Skeletal muscle cell (primary cell): ENCODE results near the gene COMMD4.

Experiments used
- DNase-seq: peaks from one replicate; pipeline ENCODE4 v3.0.0-alpha.2; 2010; ENCODE audit warnings: low read depth
- H3K4me3 ChIP-seq: 2 replicates; pipeline ENCODE4 v1.5.1; 2011; ENCODE audit warnings: low read depth, mild to moderate bottlenecking, control low read depth, low read length, moderate library complexity

COMMD4 gene

DNA sequence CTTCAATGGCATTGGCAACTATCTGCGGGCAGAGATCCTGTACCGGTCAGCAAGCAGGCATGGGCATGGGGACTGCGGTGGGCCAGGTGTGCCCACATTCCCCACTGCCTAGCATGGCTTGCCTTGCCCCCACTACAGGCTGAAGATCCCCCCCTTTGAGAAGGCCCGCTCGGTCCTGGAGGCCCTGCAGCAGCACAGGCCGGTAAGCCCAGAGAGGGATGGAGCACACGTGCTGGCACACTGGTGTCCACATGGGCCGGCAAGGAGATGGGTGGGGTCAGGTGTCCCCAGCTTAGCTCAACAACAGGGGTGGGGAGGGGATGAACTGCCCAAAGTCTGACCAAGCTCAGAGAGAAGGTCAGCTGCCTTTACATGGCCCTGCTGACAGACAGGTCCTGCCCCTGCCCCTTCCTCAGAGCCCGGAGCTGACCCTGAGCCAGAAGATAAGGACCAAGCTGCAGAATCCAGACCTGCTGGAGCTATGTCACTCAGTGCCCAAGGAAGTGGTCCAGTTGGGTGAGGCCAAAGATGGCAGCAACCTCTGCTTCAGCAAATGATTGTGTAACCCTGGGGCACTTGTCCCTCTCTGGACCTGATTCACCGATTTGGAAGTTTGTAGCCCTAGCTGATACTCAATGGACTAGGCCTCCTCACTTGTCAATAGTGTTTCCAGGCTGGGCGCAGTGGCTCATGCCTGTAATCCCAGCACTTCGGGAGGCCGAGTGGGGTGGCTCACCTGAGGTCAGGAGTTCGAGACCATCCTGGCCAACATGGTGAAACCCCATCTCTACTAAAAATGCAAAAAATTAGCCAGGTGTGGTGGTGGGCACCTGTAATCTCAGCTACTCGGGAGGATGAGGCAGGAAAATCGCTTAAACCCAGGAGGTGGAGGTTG lies 16.6 kb downstream of the COMMD4 start:
- DNase-seq, result no peak
- no peak overlapping the region for H3K4me3 ChIP-seq

DNA sequence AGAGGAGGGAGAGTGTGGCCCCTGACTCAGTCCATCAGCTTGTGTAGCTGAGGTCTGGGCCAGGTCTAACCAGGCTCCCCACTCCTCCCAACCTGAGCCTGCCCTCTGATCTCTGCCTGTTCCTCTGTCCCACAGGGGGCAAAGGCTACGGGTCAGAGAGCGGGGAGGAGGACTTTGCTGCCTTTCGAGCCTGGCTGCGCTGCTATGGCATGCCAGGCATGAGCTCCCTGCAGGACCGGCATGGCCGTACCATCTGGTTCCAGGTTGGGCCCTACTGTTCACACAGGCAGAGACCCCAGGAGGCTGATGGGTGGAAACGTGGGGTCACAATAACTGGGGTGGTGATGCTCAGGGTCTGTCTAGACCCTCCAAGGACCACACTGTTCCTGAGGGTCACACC lies 17.7 kb downstream of the COMMD4 start:
- no peak overlapping the region for H3K4me3 ChIP-seq
- DNase-seq, result no peak

DNA sequence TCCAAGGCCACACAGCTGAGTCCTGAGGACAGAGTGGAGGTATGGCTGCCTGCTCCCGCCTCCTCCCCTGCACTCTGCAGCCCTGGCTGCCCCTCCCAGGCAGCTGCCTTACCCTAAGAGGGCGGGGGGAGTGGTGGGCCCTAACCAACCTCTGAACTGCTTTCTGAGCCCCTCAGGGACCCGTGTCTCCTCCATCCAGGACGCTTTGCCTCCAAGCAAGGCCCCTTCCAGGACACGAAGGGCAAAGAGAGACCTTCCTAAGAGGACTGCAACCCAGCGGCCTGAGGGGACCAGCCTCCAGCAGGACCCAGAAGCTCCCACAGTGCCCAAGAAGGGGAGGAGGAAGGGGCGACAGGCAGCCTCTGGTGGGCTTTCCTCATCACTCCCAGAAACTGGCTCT lies 18.6 kb downstream of the COMMD4 start:
- DNase-seq, result no peak

DNA sequence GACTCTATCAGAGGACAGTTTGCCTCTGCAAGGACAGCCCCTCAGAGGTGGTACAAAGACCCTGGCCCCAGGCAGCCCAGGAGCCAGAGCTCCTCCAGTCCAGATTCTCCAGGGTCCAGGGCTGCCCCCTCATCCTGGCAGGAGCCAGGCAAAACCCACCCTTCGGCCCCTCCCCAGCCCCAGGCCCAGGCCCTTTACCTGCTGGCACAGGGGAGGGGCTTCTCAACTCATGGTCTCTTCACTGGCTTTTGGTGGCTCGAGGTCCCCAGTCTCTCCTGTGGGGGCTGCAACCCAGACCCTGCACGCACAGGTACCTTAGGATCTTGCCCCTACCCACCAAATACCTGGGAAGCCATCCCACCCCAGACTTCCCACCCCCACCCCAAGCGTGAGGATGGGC lies 19.5 kb downstream of the COMMD4 start:
- no peak for DNase-seq

More for the DNA sequence above, 18.6 kb downstream of the COMMD4 start:
- H3K4me3 ChIP-seq, result no peak overlapping the region

DNA sequence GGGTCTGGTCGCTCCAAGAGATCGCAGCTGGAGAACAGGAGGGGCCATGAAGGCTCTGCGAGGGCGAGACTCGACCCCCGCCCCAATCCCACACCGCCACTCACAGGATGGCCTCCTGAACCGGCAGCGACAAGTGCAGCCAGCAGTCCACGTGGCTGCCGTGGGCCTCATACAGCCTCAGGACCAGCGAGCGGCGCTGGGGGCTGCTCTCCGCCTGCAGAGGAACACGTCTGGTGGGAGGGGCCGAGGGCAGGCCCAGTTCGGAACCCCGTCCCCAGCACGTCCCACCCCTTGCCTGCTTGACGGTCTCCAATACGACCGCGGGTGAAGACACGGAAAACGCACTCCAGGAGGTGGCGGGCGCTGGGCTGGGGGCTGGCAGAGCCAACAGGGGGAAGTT lies 20.1 kb downstream of the COMMD4 start:
- H3K4me3 ChIP-seq, result no peak overlapping the region

More for the DNA sequence above, 19.5 kb downstream of the COMMD4 start:
- no peak overlapping the region for H3K4me3 ChIP-seq

DNA sequence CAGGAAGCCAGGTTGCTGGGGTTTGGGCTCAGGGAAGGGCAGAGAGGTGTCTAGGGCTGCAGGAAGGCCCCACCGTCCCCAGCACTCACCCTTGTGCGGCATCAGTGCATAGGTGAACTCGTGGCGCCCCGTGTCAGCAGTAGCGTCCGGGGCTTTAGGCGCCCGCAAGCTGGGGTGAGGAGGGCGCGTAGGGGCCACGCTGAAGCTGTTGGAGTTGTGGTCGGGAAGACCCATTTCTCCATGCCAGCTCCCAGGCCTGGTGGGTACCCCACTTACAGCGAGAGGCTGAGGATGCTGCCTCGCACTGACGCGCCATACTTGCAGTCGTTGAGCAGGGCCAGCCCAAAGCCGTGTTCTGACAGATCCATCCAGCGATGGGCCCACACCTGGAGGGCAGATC lies 20.7 kb downstream of the COMMD4 start:
- no peak overlapping the region for H3K4me3 ChIP-seq
- DNase-seq, result no peak

More for the DNA sequence above, 20.1 kb downstream of the COMMD4 start:
- DNase-seq, result no peak

DNA sequence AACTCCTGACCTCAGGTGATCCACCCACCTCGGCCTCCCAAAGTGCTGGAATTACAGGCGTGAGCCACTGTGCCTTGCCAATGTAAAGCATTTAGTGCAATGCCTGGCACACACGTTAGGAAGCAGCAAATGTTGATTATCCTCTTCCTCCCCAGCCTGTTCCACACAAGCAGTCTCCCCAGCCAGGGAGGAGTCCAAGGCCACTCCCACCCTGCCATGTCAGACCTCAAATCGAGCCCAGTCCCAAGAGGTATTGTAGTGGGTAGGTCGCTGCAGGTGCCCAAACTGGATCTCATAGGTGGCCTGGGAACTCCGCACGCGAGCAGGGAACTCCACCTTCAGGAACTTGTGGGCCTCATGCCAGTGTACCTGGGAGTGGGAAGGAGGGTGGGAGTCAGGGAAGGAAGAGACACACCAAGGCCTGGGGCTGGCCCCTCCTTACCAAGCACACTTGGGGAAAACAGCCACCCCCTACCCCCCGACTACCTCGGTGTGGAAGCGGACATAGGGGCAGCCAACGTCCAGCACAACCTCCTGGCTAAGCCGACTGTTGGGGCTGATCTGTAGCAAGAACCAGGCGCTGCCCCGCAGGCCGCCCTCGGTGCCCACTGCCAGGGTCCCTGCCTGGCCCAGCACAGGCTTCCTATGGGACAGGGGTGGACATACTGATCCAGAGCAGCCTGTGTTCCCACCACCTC lies 22.3 kb downstream of the COMMD4 start:
- no peak for DNase-seq
- no peak overlapping the region for H3K4me3 ChIP-seq

DNA sequence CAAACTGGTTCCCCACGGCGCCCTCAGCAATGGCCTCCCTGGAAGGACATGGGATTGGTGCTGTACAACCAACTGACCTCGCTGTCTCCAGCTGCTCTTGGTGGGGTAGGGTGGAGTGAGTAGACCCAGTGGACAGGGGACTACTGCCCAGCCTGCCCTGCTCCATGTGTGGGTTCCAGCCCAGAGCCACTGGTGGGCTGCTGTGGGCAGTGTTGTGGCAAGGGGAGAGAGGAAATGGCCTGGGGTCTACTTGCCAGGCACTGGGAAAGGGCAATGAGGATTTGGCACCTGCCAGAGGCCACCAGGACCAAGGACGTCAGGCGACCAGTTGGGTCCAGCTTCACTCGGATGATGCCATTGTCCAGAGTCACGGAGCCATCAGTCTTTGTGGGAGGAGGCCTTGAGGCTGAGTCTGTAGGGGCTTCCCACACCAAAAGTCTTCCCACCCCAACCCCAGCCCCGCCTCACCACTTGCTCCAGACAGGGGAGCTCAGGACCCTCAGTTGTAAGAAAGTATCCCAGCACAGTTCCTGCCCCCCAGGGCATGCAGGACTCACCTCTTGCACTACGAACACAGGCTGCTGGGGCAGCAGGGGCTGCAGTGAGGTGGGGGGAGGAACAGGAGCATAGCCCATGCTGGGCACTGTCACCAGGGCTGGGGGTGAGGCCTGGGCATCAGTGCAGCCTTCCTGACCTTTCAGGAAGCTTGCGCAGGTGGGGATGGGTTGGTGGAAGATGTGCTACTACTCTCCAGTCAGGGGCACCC lies 23.1 kb downstream of the COMMD4 start:
- no peak for DNase-seq
- no peak overlapping the region for H3K4me3 ChIP-seq

DNA sequence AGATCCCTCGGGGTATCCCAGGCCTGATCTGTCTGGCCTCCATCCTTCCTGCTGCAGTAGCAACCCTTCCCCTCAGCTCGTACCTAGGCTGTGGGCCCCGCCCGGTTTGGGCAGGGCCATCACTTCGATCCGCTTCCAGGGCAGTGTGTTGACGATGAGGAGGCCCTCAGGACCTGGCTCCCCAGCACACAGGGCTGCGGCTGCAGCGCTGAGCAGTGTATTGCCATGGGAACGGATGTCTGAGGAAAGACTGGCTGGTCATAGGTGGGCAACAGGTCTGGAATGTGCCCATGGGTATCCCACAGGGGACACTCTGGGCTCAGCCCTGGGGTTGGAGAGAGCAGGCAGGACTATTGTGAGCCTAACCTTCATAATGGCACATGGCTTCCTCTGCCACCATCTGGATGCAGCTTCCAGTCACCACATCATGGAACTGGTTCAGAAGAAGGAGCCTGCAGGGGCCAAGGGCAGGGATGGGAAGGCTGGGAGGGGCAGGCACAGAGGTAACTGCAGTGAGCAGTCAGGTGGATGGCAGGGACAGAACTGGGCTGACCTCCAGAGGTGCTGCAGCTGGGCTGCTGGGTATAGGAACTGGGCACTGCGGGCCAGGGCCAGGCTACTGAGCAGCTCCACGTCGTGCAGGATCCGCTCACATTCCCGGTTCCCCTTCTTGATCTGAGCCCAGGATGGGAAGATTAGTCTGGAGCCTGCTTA lies 23.8 kb downstream of the COMMD4 start:
- H3K4me3 ChIP-seq, result no peak overlapping the region

DNA sequence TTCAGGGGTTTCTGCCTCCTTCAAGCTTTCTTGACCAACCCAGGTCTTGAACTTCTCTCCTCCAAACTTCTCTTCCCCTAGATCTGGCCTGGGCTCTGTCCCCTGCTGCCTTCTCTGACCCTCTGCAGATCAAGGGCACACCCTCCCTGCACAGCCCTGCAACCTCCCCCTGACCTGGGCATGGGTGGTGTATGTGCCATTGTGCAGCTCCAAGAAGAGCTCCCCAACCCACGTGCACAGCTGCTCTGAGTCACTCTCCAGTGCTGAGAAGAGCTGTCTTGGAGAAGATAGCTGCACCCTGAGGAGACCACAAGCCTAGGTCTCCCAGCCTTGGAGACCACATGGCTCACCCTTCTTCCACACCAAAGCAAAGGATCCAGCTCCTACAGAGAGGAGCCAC lies 24.5 kb downstream of the COMMD4 start:
- H3K4me3 ChIP-seq, result no peak overlapping the region
- no peak for DNase-seq

More for the DNA sequence above, 23.8 kb downstream of the COMMD4 start:
- no peak for DNase-seq

DNA sequence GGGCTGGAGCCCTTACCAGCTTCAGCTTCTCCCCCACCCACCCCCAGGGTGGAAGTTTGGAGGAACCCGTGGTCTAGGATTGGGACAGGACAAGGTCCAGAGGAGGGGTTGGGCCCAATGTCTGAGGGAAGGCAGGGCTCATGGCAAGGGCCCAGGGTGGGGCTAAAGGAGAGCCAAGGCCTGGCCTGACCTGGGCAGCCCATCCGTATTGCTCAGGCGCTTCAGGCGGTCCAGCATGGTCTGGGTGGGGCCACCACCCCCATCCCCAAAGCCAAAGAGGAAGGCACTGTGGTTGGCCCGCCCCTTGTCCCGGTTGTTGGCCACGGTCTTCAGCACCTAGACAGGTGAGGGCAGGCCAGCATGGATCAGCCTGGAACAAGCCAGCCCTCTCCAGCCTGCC lies 25.0 kb downstream of the COMMD4 start:
- no peak overlapping the region for H3K4me3 ChIP-seq
- DNase-seq, result no peak

DNA sequence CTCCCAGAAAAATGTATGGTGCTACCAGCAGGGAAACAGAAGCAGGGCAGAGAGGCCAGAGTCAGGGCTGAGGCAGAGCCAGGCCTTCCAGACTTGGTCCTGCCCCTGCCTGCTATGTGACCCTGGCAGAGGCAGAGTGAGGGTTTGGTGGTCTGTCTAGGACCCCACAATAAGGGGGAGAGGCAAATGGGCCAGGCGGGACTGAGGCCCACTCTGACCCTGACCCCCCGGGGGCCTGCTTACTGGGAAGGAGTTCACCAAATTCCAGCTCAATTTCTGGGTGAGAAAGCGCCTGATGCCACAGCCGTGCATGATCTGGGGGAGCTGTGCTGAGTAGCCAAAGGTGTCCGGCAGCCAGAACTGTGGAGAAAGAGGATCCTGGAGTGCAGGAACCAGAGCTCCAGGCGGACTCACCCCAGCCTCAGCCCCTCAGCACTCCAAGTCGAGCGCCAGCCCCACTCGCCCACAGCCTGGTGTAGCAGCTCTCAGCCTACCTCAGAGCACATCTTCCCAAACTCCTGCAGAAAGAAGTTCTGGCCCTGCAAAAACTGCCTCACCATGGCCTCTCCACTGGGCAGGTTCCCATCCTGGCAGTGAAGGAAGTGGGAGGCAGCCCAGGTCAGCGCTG lies 25.6 kb downstream of the COMMD4 start:
- no peak overlapping the region for H3K4me3 ChIP-seq
- no peak for DNase-seq

DNA sequence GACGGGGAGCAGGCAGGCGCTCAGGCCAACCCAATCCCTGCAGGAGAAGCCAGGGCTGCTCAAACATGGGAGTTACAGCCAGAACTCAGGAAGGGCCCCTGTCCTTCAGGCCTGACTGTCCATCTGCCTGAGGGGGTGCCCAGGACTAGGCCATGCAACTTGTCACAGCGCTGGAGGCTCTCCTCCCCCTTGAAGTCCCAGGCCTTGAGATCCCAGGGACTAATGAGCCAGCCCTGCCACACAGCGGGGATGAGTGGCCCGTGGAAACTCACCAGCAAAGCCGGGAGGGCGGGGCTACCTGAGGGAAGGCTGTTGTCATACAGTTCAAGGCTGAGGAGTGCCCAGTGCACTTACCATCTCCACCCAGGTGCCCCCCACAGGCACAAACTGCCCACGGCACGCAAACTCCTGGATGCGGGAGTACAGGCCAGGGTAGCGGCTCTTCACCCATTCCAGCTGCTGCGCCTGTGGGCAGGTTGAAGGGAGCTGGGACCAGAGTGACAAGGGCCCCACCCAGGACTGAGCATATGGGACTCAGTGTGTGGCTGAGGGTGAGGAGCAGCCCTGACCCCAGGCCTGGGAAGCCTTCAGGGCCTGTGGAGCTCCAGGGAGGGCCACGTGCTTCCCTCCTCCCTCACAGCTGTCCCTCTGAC lies 26.3 kb downstream of the COMMD4 start:
- no peak overlapping the region for H3K4me3 ChIP-seq
- no peak for DNase-seq

DNA sequence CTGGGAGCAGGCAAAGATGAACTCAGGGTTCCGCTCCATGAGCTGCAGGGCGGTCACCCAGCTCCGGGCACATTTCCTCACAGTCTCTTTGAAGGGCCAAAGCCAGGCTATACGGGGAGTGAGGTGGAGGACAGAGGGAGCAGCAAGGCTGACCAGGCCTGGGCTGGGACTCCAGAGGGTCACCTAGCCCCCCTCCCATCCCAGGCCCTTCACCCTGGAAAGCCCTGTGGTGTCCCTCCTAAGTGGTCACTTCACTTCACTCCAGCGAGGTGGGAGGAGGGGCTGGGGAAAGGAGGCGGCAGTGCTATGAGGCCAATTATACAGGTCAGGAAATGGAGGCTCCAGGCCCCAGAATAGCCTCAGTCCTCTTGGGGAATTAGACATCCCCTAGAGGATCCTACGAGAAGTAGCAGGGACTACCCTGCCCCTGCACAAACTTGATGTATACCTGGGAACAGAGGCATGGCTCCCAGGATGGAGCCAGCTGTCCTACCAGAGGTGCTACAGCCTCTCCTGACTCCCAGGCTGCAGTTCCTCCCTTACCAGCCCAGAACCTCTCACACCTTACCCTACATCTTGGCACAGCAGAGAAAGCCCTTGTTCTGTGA lies 26.9 kb downstream of the COMMD4 start:
- no peak overlapping the region for H3K4me3 ChIP-seq
- DNase-seq, result no peak

DNA sequence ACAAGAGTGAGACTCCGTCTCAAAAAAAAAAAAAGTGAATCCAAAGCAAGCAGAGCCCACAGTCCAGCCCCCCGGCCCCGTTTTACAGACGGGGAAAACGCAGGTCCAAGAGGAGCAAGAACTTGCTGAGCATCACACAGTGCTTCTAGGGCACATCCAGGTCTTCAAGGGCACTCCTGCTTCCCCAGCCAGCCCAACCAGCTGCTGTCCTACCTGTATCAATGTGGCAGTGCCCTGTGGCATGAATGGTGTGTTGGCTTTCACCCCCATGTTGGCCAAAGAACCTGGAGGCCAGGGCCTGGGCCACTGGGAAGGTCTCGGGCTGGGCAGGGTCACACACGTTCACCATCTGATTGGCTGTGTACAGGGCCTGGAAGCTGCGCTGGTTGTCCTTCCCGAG lies 27.9 kb downstream of the COMMD4 start:
- no peak overlapping the region for H3K4me3 ChIP-seq
- no peak for DNase-seq

DNA sequence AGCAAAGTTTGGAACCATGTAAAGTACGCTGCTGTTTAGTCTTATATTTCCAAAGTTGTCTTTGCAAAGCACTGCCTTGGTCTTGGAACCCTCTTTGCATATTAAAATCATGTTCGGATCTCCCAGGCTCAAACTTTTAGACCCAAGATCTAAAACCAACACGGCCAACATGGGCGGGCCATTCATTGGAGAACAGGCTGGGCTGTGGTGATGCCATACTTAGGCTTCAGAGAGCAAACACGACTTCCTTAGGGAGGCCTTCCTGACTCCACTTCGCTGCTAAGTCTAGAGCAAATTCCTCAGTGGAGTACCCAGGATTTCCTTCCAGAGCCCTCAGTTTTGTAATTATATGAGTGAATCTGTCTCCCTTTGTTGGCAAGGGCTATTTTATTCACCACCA lies 29.0 kb downstream of the COMMD4 start:
- H3K4me3 ChIP-seq, result no peak overlapping the region
- no peak for DNase-seq

DNA sequence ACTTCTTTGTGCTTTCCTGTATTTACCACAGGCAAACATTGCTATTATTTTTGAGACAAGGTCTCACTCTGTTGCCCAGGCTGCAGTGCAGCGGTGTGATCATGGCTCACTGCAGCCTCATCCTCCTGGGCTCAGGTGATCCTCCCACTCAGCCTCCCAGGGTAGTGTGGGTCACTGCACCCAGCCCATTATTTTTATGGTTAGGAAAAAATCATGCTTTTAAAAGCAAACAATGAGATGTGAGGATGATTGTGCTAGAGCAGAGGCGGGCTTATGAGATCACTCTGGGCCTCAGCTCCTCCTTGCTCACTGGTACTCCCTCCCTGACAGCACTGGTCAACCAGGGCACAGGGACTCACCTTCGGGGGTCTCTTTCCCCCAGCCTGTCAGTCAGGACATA lies 30.3 kb downstream of the COMMD4 start:
- no peak for DNase-seq
- H3K4me3 ChIP-seq, result no peak overlapping the region

DNA sequence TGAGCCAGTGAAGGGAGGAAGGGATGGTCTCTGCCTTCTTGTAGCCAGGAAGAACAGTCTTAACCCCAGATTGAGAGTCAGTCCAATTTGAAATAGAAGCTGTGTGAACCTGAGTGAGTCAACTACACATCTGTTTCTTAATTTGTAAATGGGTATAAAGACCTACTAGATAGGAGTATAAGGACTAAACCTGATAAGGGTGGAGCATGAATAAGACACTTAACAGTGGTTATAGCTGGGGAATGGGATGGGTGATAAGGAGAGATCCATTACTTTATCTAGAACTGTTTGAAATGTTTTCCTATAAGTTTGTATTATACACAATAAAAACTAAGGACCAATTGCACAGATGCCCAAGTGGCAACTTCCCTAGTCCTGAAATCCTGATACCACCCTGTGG lies 31.1 kb downstream of the COMMD4 start:
- no peak overlapping the region for H3K4me3 ChIP-seq
- no peak for DNase-seq
